Measurements from ENCODE around the gene PPFIBP2. TPM values are rescaled to one million over a fixed set of nuclear protein-coding genes. Genes with fewer than 3 reads are reported as not detected.

Gene PPFIBP2
- total RNA-seq, 1 experiment from 2014 or later = 13.9 TPM

GRCh38 chr11:7499081-7499480, 14.7 kb upstream of the PPFIBP2 start:
- TF ChIP-seq EZH2 (IDR thresholded peaks at IDR 0.05; ENCODE audit: low read depth) = no peak
- TF ChIP-seq, protein P1, sequence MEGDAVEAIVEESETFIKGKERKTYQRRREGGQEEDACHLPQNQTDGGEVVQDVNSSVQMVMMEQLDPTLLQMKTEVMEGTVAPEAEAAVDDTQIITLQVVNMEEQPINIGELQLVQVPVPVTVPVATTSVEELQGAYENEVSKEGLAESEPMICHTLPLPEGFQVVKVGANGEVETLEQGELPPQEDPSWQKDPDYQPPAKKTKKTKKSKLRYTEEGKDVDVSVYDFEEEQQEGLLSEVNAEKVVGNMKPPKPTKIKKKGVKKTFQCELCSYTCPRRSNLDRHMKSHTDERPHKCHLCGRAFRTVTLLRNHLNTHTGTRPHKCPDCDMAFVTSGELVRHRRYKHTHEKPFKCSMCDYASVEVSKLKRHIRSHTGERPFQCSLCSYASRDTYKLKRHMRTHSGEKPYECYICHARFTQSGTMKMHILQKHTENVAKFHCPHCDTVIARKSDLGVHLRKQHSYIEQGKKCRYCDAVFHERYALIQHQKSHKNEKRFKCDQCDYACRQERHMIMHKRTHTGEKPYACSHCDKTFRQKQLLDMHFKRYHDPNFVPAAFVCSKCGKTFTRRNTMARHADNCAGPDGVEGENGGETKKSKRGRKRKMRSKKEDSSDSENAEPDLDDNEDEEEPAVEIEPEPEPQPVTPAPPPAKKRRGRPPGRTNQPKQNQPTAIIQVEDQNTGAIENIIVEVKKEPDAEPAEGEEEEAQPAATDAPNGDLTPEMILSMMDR (conservative IDR thresholded peaks at IDR 0.05) = no peak
- Histone ChIP-seq H3K4me2 (no peak overlapping the region), H4K20me1 (ENCODE audit: insufficient read depth) (no peaks in the 10 kb centered on the region), H2AFZ (no peak overlapping the region), H3K27me3 (ENCODE audit: insufficient read depth, low read depth) (no peaks in the 10 kb centered on the region), H3F3A (ENCODE audit: insufficient read depth, low read depth) (no peaks in the 10 kb centered on the region), H3K36me3 (ENCODE audit: low read depth) (no peaks in the 10 kb centered on the region), H3K4me3 (no peak overlapping the region), H3K9me2 (ENCODE audit: insufficient read depth) (no peaks in the 10 kb centered on the region), H3K4me1 (replicated peaks; ENCODE audit: insufficient read depth) (no peaks in the 10 kb centered on the region), H3K27ac (no peak overlapping the region), H3K9me3 (ENCODE audit: insufficient read depth, low read depth) (no peaks in the 10 kb centered on the region), H3K79me2 (ENCODE audit: low read depth) (no peaks in the 10 kb centered on the region)
- BruUV-seq (replicated peaks) = no TSS peak
- ChIA-PET CTCF (no interaction called here), POLR2A (ENCODE audit: unreplicated experiment) (no interaction called here)
- intact Hi-C loops (cut with micrococcal nuclease; ENCODE audit: unreplicated experiment) = no loop called here
- DNase-seq = no peak

DNA sequence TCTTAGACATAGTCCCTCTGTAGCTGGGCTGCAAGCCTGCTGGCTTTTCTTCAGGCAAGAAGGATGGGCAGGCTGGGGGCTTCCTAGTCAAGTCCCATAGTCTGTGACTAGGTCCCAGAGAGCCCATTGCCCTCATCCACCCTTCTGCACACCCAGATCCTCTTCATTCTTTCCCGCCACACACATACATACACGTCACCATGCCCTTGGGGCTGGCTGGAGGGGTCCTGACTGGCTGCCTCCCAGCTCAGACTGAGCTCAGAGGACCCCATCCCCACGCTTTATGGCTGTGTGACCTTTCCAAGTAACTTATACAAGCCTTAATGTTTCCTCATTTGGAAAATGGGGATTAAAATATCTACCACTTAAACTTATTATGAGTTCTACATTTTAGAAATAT, 13.5 kb upstream of the PPFIBP2 start:
- intact Hi-C loops (cut with micrococcal nuclease; ENCODE audit: unreplicated experiment) = no loop called here
- no peaks in the 10 kb centered on the region for H3K79me2 ChIP-seq (ENCODE audit: low read depth)
- H3K9me2 ChIP-seq (ENCODE audit: insufficient read depth) = no peaks in the 10 kb centered on the region
- H2AFZ ChIP-seq = no peak overlapping the region
- H4K20me1 ChIP-seq (ENCODE audit: insufficient read depth) = no peaks in the 10 kb centered on the region
- BruUV-seq (replicated peaks) = no TSS peak
- ChIA-PET CTCF (no interaction called here), POLR2A (ENCODE audit: unreplicated experiment) (no interaction called here)
- no peak overlapping the region for H3K4me2 ChIP-seq
- no peak overlapping the region for H3K4me3 ChIP-seq
- no peaks in the 10 kb centered on the region for H3K27me3 ChIP-seq (ENCODE audit: insufficient read depth, low read depth)
- no peak for TF ChIP-seq EZH2 (IDR thresholded peaks at IDR 0.05; ENCODE audit: low read depth)
- TF ChIP-seq, protein P1 (conservative IDR thresholded peaks at IDR 0.05) = no peak
- H3K27ac ChIP-seq = no peak overlapping the region
- H3K36me3 ChIP-seq (ENCODE audit: low read depth) = no peaks in the 10 kb centered on the region
- H3K9me3 ChIP-seq (ENCODE audit: insufficient read depth, low read depth) = no peaks in the 10 kb centered on the region
- no peak for DNase-seq
- no peaks in the 10 kb centered on the region for H3F3A ChIP-seq (ENCODE audit: insufficient read depth, low read depth)
- no peaks in the 10 kb centered on the region for H3K4me1 ChIP-seq (replicated peaks; ENCODE audit: insufficient read depth)

- no peaks in the 10 kb centered on the region for H3K4me1 ChIP-seq (replicated peaks; ENCODE audit: insufficient read depth)
- DNase-seq = no peak
- no TSS peak for BruUV-seq (replicated peaks)
- H3F3A ChIP-seq (ENCODE audit: insufficient read depth, low read depth) = no peaks in the 10 kb centered on the region
- no peak overlapping the region for H2AFZ ChIP-seq
- no peak overlapping the region for H3K27ac ChIP-seq
- TF ChIP-seq EZH2 (IDR thresholded peaks at IDR 0.05; ENCODE audit: low read depth) = no peak
- TF ChIP-seq, protein P1 (conservative IDR thresholded peaks at IDR 0.05) = no peak
- ChIA-PET CTCF (no interaction called here), POLR2A (ENCODE audit: unreplicated experiment) (no interaction called here)
- no peaks in the 10 kb centered on the region for H3K27me3 ChIP-seq (ENCODE audit: insufficient read depth, low read depth)
- no peaks in the 10 kb centered on the region for H3K36me3 ChIP-seq (ENCODE audit: low read depth)
- no peaks in the 10 kb centered on the region for H3K9me2 ChIP-seq (ENCODE audit: insufficient read depth)
- no peak overlapping the region for H3K4me2 ChIP-seq
- intact Hi-C loops (cut with micrococcal nuclease; ENCODE audit: unreplicated experiment) = no loop called here
- no peaks in the 10 kb centered on the region for H4K20me1 ChIP-seq (ENCODE audit: insufficient read depth)
- no peaks in the 10 kb centered on the region for H3K79me2 ChIP-seq (ENCODE audit: low read depth)
- no peaks in the 10 kb centered on the region for H3K9me3 ChIP-seq (ENCODE audit: insufficient read depth, low read depth)
- H3K4me3 ChIP-seq = no peak overlapping the region
Measured at GRCh38 chr11:7501251-7501650, 12.5 kb upstream of the PPFIBP2 start.
